Activated CD8-positive, alpha-beta memory T cell treated with anti-CD3 and anti-CD28 coated beads for 4 hours (primary cell): Measurements from ENCODE around the gene HNRNPDL.
"Not testable (repeated sequence)": the region's sequence is repeated elsewhere in the genome, so short reads cannot be mapped to it uniquely, and the experiment has no call there.

Experiments
- DNase-seq, 2 donors: peaks; one replicate each; pipeline ENCODE4 v3.0.0-alpha.2; 2020; ENCODE audit warnings: low read depth in 2 of 2

HNRNPDL gene

DNA sequence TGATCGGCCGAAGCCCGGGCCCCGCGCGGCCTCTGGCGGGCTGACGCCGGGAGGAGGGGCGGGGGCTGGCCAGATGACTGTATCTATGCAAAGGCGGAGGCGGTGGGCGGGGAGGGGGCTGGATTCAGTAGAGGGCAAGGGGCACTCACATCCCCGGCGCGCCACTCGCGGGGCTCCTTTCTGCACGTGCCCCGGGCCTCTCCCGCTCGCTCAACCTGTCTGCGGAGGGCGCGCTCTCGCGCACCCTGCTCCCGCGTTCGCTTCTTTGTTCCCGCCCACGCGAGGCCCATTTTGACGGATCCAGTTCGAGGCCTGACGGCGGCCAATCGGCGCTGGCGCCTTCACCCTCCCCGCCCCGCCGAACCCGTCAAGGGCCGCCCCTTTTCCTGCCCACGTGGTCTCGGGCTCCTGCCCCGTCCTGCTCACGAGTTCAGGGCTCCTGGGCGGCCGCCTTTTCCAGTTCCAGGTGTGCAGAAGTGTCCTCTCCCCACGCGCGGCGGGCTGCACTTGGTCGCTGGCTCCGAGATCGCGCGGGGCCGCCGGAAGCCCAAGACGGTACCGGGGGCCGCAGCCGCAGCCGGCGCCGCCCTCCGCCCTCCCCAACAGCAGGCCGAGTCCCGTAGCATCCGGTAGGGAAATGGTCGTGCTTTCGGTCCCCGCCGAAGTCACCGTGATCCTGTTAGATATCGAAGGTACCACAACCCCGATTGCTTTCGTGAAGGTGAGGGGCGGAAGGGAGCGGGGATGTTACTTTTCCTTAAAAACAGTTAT, at the start of gene HNRNPDL, which contains the start of gene ENOPH1:
TSS of gene HNRNPDL (minus strand) at position 270 of the 771 bp plus-strand sequence. CDS start 772 bp downstream, outside the sequence.
TSS of gene ENOPH1 (plus strand) at position 398 of the 771 bp plus-strand sequence. CDS start at position 638, 240 bp downstream.
- peak; percentile 95 to 97 for DNase-seq

DNA sequence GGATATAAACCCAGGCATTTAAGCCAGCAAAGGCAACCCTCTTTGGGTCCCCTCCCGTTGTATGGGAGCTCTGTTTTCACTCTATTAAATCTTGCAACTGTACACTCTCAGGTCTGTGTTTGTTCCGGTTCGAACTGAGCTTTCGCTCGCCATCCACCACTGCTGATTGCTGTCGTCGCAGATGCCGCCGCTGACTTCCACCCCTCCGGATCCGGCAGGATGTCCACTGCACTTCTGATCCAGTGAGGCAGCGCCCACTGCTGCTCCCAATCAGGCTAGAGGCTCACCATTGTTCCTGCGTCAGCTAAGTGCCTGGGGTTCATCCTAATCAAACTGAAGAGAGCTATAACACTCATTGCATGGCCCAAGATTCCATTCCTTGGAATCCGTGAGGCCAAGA, 49.3 kb upstream of the HNRNPDL start:
- no peak for DNase-seq

DNA sequence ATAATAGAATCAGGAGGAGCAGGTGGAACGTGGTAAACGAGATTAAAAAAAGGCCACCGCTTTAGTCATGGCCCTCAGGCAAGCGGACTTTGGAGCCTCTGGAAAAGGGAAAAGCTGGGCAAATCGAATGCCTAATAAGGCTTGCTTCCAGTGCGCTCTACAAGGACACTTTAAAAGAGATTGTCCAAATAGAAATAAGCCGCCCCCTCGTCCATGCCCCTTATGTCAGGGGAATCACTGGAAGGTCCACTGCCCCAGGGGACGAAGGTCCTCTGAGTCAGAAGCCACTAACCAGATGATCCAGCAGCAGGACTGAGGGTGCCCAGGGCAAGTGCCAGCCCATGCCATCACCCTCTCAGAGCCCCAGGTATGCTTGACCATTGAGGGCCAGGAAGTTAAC, 47.2 kb upstream of the HNRNPDL start:
- DNase-seq = not testable (repeated sequence)

DNA sequence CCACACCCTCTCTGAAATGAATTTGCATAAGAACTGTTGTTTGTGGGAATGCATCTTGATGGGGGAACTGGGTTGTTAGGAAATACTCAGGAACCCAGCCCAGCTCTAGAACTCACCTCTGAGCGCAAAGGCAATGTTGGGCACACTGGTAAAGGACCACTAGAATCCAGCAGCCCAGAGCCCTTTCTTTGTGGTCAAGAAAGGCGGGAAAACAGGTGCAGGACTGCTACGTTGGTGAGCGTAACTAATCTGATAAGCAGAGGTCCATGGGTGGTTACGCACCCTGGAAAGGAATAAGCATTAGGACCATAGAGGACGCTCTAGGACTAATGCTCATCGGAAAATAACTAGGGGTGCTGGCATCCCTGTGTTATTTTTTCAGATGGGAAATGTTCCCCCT, 45.7 kb upstream of the HNRNPDL start:
- not testable (repeated sequence) for DNase-seq

DNA sequence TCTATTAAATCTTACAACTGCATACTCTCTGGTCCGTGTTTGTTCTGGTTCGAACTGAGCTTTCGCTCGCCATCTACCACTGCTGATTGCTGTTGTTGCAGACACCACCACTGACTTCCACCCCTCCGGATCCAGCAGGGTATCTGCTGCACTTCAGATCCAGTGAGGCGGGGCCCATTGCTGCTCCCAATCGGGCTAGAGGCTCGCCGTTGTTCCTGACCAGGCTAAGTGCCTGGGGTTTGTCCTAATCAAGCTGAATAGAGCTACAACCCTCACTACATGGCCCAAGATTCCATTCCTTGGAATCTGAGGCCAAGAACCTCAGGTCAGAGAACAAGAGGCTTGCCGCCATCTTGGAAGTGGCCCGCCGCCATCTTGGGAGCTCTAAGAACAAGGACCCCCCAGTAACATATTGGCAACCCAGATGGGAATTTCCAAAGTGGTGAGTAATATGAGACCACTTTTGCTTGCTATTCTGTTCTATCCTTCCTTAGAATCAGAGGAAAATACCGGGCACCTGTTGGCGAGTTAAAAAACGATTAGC, 43.4 kb upstream of the HNRNPDL start:
- DNase-seq = no peak

DNA sequence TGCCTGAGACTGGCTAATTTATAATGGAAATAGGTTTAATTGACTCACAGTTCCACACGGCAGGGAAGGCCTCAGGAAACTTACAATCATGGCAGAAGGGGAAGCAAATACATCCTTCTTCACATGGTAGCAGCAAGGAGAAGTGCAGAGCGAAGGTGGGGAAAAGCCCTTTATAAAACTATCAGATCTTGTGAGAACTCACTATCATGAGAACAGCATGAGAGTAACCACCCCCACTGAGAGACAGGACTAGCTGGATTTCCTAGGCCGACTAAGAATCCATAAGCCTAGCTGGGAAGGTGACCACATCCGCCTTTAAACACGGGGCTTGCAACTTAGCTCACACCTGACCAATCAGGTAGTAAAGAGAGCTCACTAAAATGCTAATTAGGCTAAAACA, 42.8 kb upstream of the HNRNPDL start:
- not testable (repeated sequence) for DNase-seq

DNA sequence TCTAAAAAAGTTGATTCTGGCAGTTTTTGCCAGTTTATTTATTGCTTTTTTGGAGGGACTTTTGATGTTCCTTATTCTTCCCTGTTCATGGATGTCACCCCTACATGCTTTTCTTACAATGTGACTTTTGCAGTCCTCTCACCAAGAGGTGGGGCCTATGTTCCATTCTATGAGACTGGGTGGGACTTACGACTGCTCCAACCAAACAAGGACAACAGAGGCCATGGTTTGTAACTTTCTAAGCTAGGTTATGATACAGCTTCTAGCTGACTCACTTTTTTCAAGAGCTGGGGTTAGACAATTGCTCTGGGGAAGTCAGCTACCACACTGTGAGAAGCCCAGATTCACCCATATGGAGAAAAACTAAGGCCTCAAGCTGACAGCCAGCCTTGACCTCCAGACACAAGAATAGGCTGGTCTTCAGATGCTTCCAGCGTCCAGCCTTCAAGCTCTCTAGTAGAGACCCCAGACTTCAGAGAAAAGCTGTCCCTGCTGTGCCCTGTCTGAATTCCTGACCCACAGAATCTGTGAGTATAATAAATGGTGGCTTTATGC, 39.6 kb upstream of the HNRNPDL start:
- no peak for DNase-seq

DNA sequence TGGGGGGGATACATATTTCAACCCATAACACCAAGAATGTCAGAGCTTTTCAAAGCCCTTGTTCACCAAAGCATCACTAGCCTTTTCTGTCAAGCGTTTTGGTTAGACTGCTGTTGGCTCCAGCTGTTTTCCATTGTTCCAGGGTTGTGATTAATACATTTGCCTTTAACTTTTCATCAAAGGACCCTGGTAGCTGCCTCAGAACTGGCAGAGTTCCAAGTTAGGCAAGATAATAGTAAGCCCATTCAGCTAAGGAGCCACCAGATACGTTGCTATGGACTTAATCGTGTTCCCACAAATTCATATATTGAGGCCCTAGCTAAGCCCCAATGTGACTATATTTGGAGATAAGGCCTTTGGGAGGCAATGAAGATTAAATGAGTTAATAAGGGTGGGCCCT, 37.2 kb upstream of the HNRNPDL start:
- no peak for DNase-seq

DNA sequence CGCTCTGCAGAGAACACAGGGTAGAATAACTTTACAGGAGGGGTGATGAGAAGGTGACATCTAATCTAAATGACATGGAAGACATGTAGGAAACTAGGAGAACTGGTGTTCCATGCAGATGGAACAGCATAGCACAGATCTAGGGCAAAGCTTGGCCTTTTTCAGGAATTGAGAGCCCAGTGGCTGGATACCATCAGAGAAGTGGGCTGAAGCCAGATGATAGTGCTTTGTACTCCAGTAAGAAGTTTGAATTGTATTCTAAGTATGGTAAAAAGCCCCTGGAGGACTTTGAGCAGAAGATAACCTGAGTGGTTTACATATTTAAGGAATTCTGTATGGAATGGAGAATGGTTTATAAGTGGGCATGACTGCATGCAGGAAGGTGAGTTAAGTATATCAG, 33.0 kb upstream of the HNRNPDL start:
- DNase-seq = no peak

DNA sequence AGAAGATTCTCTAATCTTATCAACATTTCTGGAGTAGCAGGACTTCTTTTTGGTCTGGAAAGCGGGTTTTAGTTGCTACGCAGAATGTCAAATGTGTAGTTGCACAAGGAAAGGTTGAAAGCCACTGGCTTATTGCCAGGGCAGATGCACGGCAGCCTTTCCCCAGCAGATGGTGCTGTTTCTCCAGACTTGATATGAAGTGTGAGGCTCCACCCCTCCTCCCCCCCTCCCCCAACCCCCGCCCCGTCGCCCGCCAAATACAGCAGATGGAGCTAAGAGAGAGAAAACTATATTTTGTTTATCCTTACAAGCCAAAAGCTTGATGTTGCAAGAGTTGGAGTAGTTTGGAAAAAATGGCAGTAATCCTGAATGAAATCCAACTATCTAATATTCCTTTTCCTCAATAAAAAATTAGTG, 32.2 kb upstream of the HNRNPDL start:
- DNase-seq = peak; percentile 63 to 71

DNA sequence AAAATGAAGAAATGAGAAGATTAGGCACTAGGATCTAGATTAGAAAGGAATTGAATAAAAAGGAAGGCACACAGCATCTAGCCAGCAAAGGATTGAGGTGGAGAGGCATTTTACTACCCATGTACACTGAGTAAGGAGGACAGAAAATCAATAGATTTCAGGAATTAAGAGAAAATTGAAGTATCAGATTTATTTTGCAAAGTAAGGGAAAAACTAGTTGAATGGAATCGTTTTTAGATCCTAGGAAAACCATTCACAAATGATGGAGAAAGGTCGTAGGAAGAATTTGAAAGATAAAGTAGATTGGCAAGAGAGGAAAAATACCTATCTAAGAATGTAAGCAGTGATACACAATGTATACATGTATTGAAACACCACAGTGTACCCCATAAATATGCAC, 31.4 kb upstream of the HNRNPDL start:
- DNase-seq = no peak

DNA sequence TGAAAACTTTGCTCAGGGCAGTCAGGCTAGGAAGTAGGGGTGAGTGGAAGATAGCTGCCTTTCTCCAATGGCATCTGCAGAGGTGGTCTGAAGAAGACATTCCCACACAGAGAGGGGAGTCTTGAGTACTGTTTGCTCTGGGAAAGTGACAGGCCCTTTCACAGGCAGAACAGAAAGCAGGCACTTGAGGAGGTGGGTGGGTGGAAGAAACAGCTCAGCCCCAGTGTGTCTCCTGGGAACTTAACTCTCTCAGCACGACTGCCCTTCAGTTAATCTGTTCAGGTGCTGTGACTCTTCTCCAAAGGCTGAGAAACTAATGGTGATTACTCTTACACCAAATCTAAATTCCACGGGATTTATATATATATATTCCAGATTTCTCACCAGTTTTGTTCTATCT, 28.5 kb upstream of the HNRNPDL start:
- DNase-seq = no peak

DNA sequence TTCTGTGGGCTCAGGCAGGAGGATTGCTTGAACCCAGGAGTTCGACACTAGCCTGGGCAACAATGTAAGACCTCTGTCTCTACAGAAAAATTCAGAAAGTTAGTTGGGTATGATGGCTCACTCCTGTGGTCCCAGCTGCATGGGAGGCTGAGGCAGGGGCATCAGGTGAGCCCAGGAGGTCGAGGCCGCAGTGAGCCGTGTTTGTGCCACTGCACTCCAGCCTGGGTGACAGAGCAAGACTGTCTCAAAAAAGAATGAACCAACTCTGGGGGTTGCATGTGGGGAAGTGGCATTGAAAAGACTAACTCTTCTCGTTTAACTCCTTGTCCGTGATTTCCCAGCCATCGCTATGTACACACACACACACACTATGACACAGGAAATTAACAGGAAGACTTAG, 27.0 kb upstream of the HNRNPDL start:
- DNase-seq = no peak

DNA sequence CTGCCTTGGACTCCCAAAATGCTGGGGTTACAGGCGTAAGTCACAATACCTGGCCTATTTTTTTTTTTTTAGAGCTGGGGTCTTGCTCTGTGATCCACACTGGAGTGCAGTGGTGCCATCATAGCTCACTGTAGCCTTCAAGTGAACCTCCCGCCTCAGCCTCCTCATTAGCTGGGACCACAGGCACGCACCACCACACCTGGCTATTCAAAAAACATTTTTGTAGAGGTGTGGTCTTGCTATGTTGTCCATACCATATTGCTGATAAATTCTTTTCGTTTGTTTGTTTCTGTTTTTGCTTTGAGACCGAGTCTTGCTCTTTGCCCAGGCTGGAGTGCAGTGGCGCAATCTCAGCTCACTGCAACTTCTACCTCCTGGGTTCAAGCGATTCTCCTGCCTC, 21.8 kb upstream of the HNRNPDL start:
- DNase-seq = no peak

DNA sequence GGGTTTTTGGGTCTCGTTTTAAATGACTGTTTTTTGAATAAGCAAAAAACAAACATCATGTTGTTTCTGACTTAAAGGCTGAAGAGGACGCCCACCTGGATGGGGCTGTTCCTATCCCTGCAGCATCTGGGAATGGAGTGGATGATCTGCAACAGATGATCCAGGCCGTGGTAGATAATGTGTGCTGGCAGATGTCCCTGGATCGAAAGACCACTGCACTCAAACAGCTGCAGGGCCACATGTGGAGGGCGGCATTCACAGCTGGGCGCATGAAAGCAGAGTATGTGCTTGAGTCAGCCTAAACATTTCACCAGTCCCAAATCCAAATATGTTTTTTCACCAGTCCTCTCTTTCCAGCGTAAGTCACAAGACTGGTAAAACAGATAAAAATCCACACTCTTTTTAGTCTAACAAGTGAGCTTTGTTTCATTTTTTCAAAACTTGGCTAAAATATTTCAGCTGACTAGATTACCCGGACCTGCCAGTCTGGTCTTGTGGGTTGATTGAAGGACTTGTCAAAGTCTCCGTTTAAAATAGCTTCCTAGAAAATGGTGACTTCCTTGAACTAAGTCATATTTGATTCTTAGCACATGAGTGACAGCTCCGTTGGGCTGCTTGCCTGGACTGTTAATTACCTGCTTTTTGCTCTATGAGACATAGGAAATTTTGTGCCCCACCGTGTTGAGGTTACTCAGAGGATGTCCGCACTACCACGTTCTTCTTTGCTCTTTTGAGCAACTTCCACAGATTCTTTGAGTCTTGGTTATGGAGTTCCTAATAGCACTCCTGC, 20.9 kb upstream of the HNRNPDL start:
- DNase-seq = no peak

DNA sequence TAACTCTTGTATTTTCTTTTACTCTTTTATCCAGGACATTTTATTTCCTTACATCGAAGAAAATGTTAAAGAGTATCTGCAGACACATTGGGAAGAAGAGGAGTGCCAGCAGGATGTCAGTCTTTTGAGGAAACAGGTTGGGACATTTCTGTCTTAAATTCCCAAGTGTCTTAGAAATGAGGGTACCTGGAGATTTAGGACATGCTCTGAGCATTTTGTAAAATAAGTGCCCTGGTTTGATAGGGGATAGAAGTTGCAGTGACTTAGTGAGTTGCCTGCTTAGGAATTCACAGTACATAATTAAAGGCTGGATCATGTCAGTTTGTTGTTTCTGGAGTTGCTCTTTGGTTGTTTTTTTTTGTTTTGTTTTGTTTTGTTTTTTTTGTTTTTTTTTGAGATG, 17.6 kb upstream of the HNRNPDL start:
- no peak for DNase-seq

DNA sequence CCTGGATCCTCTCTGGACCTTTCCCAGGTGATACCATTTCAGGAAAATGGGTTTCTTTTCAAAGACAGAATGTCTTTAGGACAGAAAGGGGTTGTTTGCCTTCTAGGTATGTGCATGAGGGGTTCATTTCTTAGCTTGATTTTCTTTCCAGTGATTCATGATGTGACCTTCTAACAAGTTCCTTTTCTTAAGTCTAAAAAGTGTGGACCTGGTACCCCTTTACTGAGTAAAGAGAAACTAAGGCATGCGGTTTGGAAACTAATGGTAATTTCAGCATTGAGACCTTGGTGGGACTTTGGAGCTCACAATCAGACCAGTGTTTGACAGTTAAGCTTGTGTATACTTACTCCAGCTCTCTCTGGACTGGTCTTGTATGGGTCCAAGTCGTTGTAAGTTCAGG, 8.8 kb upstream of the HNRNPDL start:
- DNase-seq = no peak

DNA sequence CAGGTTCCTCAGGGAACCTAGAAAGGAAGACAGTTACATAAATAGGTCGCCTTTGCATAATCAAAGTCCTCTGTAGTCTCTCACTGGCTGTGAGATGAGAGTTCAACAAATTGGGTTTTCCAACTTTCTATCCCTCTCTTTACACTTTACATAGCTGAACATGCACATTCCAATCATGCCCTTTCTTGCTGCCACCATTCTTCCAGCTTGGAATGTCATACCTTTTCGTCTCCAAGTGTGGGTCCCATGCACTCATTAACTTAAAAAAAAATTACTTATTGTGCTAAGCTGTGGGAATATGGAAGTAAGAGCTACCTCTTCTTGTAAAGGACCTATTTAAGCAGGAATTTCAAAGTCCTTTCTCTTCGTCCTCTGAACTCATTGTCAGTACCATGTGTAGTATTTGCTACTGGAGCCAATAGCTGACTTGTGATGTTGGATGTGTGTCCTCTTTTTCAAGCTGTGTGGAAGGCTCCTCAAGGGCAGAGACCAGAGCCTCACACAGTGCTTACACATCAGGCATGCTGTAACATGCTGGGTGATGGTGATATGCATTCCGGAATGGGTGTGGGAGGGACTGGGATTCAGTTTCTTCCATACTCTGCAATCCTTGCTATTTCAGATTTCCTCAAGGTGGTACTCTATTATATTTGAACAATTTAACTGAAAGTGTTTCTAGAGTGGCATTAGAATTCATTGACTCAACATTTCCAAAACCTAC, 7.2 kb upstream of the HNRNPDL start:
- no peak for DNase-seq

DNA sequence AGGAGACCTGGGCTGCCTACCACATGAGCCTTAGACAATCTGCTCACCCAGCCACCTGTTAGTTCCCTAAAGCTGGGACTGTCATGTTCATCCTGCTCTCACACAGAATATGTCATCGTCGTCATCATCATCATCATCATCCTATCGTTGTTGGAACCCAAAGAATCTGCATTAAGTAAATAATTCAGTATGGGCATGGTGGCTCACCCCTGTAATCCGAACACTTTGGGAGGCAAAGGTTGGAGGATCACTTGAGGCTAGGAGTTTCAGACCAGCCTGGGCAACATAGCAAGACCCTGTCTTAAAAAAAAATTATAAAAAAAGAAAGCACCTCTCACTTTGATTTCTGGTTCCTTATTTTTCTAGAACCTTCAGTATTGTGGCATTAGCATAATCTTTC, 6.5 kb upstream of the HNRNPDL start:
- DNase-seq = no peak

DNA sequence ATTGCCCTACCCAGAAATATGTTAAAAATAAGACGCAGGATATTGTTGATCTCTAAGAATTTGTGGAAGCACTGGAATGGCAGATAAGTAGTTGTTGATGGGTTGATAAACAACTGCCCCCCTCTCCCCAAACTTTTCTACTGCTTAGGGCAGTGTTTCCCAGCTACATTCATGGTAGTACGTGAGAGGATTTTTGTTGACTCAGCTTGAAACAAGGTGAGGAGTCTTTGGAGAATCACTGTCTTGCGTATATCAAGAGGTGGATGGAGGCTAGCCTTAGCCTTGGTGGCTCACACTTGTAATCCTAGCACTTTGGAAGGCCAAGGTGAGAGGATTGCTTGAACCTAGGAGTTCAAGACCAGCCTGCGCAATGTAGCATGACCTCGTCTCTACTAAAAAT, 5.9 kb upstream of the HNRNPDL start:
- DNase-seq = no peak

DNA sequence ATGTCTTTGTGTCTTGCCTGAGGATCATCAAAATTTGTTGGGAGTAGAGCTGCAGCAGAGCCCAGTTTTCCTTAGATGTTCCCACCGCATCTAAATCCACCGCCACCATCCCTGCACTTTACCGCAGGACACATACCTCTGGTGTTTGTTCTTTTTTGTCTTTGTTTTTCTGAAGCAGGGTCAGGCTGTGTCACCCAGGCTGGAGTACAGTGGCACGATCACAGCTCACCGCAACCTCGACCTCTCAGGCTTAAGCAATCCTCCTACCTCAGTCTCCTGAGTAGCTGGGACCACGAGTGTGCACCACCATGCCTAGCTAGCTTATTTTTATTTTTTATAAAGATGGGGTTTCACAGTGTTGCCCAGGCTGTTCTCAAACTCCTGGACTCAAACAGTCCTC, 4.7 kb upstream of the HNRNPDL start:
- DNase-seq = no peak

DNA sequence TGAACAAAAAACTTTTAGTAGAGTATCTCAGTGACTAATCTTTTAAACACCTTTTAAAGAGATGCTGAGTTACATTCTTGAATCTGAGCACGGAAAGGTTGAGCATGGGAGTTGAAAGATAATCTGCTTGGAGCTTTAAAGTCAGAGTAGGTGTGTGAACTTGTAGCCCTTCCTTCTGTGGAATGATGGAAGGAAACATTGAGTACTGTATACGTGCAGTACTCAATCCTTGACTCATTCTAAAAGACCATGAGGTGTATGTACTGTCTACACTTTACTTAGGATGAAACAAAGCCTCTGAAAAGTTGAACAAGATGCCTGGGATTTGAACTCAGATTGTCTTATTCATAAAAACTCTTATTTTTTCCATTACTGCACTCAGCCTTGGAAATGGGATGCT, 3.5 kb upstream of the HNRNPDL start:
- DNase-seq = no peak
